HG03039 (cell line): ENCODE measurements around the gene CLSTN1.

Experiments
- ATAC-seq: cut with Tn5 transposase; IDR thresholded peaks from one replicate; pipeline ENCODE4 v1.9.1; 2021; ENCODE audit warnings: mild to moderate bottlenecking, moderate library complexity; ENCODE audit not compliant: unreplicated experiment

The CLSTN1 gene

DNA sequence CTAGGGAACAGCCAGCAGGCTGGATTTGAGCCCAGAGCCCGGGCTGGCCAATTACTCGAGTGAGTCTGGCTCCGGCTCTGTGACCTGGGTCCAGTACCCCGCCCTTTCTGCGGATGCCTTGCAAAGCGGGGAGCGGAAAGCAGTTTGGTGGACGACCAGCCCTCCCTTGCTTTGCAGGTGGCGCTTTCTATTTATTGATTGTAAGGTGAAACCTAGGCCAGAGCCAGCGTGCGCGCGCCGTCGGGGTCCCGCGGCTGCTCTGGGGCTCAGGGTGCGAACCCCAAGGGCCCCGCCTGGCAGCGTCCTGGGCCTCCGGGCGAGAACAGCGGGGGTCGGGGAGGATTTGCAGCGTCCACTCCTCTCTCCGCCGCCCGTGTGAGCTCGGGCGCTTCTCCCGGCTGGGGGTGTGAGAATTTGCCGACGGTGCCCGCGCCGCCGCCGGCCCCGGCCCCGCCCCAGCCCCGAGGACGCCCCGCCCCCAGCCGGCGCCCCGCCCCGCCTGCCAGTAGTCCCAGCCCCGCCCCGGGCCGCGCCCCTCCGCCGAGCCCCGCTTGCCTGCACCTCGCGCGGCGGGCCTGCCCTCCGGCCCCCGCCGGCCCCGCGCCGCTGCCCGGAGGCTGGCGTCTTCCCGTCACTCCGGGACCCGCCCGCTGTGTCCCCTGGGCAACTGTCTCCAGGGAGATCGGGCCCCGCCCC is 134.6 kb downstream of the CLSTN1 start:
- ATAC-seq = peak; percentile 48

DNA sequence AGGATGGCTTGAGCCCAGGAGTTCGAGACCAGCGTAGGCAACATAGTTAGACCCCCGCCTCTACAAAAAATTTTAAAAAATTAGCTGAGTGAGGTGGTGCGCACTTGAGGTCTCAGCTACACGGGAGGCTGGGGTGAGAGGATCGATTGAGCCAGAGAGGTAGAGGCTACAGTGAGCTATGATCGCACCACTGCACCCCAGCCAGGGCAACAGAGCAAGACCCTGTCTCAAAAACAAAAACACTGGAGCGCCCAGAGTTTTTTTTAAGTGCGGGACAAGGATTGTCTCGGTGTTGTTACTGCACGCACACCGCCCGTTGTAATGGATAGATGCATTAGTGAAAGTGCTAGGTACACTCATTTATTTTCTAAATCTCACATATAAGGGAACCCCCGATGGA is 135.2 kb downstream of the CLSTN1 start:
- ATAC-seq = no peak

DNA sequence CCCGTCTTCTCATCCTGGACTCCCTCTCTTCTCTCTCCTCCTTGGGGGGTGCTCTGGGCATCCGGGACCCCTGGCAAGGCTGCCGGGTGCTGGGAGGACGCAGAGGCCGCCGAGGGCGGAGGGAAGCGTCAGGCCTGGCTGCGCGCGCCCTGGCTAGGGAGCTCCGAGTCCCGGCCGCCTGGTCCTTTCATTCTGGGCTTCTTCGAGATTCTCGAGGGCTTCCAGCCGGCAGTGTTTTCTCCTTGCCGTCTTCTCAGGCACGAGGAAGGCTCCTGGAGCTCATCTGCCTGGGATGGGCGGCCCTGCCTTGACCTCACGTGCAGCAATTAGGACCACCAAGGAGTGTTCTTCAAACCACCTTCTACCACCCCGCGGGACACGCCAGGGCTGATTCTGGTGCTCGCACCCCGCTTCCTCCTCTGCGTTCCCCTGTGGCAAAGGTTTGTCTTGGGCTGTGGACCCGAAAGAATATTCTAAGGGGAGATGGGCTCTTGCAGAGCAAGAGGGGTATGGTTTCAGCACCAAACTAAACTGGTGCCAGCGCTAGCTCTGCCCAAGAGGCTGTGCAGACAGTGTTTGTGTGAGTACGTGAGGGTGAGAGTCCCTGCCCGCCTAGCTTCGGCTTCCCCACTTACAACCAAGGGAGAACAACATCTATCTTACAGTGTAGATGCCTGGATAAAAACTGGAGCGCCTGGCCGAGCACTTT is 135.7 kb downstream of the CLSTN1 start:
- ATAC-seq = peak; percentile 1

- peak; percentile 36 for ATAC-seq
These were observed 136.5 kb downstream of the CLSTN1 start for GRCh38 chr1:9687120-9687873.

DNA sequence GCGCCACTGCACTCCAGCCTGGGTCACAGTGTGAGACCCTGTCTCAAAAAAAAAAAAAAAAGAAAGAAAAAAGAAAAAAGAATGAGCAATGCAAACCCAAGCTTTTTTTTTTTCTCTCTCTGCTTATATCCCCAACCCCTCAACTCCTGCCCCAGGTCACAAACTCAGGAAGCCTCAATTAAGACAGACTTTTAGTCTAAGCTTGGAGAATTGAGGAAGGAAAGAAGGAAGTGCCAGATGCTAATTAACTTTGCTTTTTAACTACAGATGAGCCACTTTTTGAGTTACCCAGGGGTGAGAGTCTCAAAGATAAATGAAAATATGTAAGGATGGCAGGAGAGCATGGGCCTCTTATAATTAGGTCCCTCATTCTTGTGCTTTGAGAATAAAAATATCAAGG is 139.0 kb downstream of the CLSTN1 start:
- no peak for ATAC-seq

- ATAC-seq = no peak
These were observed 142.9 kb downstream of the CLSTN1 start for GRCh38 chr1:9680828-9681227.

DNA sequence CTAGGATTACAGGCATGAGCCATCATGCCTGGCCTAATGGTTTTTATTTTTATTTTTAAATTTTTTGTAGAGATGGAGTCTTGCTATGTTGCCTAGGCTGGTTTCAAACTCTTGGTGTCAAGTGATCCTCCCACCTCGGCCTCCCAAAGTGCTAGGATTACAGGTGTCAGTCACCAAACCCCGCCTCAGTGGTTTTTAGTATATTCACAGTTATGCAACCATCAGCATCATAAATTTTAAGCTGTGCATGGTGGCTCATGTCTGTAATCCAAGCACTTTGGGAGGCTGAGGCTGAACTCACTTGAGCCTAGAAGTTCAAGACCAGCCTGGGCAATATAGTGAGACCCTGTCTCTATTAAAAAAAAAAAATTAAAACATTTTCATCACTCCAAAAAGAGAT is 143.7 kb downstream of the CLSTN1 start:
- no peak for ATAC-seq
